ENCODE measurements around the gene ARHGAP15. TPM values are rescaled to one million over a fixed set of nuclear protein-coding genes. Genes with fewer than 3 reads are reported as not detected.

The ARHGAP15 gene
- total RNA-seq, 1 donor from 2014 or later: 0.51 TPM

- H3K4me3 Mint-ChIP-seq: no peak overlapping the region
- no peak for TF ChIP-seq CTCF (IDR thresholded peaks at IDR 0.05; ENCODE audit: unreplicated experiment)
- H3K9me3 Mint-ChIP-seq: peaks cover 7% of the 10 kb centered on the region
- no peaks in the 10 kb centered on the region for H3K36me3 Mint-ChIP-seq
- no peaks in the 10 kb centered on the region for H3K27me3 Mint-ChIP-seq (ENCODE audit: low read depth)
- peaks cover 8% of the 10 kb centered on the region for H3K4me1 Mint-ChIP-seq
- no peak overlapping the region for H3K27ac Mint-ChIP-seq
- no peak for DNase-seq (ENCODE audit: low spot score in 2 of 2, unreplicated experiment in 2 of 2)
These were observed 334.5 kb downstream of the ARHGAP15 start for GRCh38 chr2:143463719-143464118.

GRCh38 chr2:143466391-143466790 lies 337.2 kb downstream of the ARHGAP15 start:
- Mint-ChIP-seq H3K27ac (no peak overlapping the region), H3K27me3 (ENCODE audit: low read depth) (no peaks in the 10 kb centered on the region), H3K4me3 (no peak overlapping the region), H3K9me3 (peaks cover 9% of the 10 kb centered on the region), H3K36me3 (no peaks in the 10 kb centered on the region), H3K4me1 (peaks cover 6% of the 10 kb centered on the region)
- DNase-seq (ENCODE audit: low spot score in 2 of 2, unreplicated experiment in 2 of 2): no peak
- TF ChIP-seq CTCF (IDR thresholded peaks at IDR 0.05; ENCODE audit: unreplicated experiment): no peak

- DNase-seq (ENCODE audit: low spot score in 2 of 2, unreplicated experiment in 2 of 2): no peak
- Mint-ChIP-seq H3K27me3 (ENCODE audit: low read depth) (no peaks in the 10 kb centered on the region), H3K27ac (no peak overlapping the region), H3K36me3 (no peaks in the 10 kb centered on the region), H3K9me3 (peaks cover 14% of the 10 kb centered on the region), H3K4me3 (no peak overlapping the region), H3K4me1 (peaks cover 6% of the 10 kb centered on the region)
- no peak for TF ChIP-seq CTCF (IDR thresholded peaks at IDR 0.05; ENCODE audit: unreplicated experiment)
These were observed 337.8 kb downstream of the ARHGAP15 start for GRCh38 chr2:143467011-143467410.

- Mint-ChIP-seq H3K9me3 (peaks cover 18% of the 10 kb centered on the region), H3K27ac (no peak overlapping the region), H3K4me3 (no peak overlapping the region)
These were observed 339.2 kb downstream of the ARHGAP15 start for GRCh38 chr2:143468341-143468888.

GRCh38 chr2:143469323-143469722 lies 340.1 kb downstream of the ARHGAP15 start:
- H3K36me3 Mint-ChIP-seq: no peaks in the 10 kb centered on the region
- no peaks in the 10 kb centered on the region for H3K27me3 Mint-ChIP-seq (ENCODE audit: low read depth)
- H3K4me3 Mint-ChIP-seq: no peak overlapping the region
- peaks cover 6% of the 10 kb centered on the region for H3K4me1 Mint-ChIP-seq
- peaks cover 20% of the 10 kb centered on the region for H3K9me3 Mint-ChIP-seq
- DNase-seq (ENCODE audit: low spot score in 2 of 2, unreplicated experiment in 2 of 2): no peak
- H3K27ac Mint-ChIP-seq: no peak overlapping the region
- no peak for TF ChIP-seq CTCF (IDR thresholded peaks at IDR 0.05; ENCODE audit: unreplicated experiment)

More at GRCh38 chr2:143468341-143468888, 339.2 kb downstream of the ARHGAP15 start:
- TF ChIP-seq CTCF (IDR thresholded peaks at IDR 0.05; ENCODE audit: unreplicated experiment): no peak
- Mint-ChIP-seq H3K27me3 (ENCODE audit: low read depth) (no peaks in the 10 kb centered on the region), H3K36me3 (no peaks in the 10 kb centered on the region), H3K4me1 (peaks cover 6% of the 10 kb centered on the region)
- no peak for DNase-seq (ENCODE audit: low spot score in 2 of 2, unreplicated experiment in 2 of 2)

GRCh38 chr2:143471550-143471949 lies 342.3 kb downstream of the ARHGAP15 start:
- no peak for TF ChIP-seq CTCF (IDR thresholded peaks at IDR 0.05; ENCODE audit: unreplicated experiment)
- H3K27ac Mint-ChIP-seq: no peak overlapping the region
- DNase-seq (ENCODE audit: low spot score in 2 of 2, unreplicated experiment in 2 of 2): no peak
- H3K27me3 Mint-ChIP-seq (ENCODE audit: low read depth): no peaks in the 10 kb centered on the region
- peaks cover 20% of the 10 kb centered on the region for H3K9me3 Mint-ChIP-seq
- H3K36me3 Mint-ChIP-seq: no peaks in the 10 kb centered on the region
- H3K4me3 Mint-ChIP-seq: no peak overlapping the region
- peaks cover 12% of the 10 kb centered on the region for H3K4me1 Mint-ChIP-seq

Measured in mesothelial cell of epicardium (in vitro differentiated cells).